HCT116 (cell line): ENCODE results near the gene NSMCE3. TPM values are rescaled to one million over a fixed set of nuclear protein-coding genes. Genes with fewer than 3 reads are reported as not detected.

Experiments
- ATAC-seq: fragments of 200-7000 bp; cut with Tn5 transposase; 2 replicates; pipeline ENCODE4 v1.9.1; 2020; ENCODE audit warnings: mild to moderate bottlenecking, moderate library complexity
- BruUV-seq: library from RNA; stranded (reverse); fragments of 400-500 nt; replicated peaks from 2 replicates; lab custom pipeline; 2021; lab: Mats Ljungman, UMichigan
- CTCF ChIA-PET: fragments of 300-600 bp; sonication (Branson Sonifier 250); formaldehyde crosslinking; loops from one replicate; lab custom pipeline; 2021; ENCODE audit warnings: antibody characterized with exemption; lab: Charles Lee
- POLR2A ChIA-PET: fragments of 300-600, 350-600 bp; sonication (Branson Sonifier 250); formaldehyde crosslinking; loops from one replicate; lab custom pipeline; 2021; ENCODE audit warnings: antibody characterized with exemption; lab: Charles Lee
- RAD21 ChIA-PET, 2 experiments: fragments of 300-600 bp; sonication (Branson Sonifier 250); formaldehyde crosslinking; loops; one replicate each; lab custom pipeline; 2023; ENCODE audit warnings: low total read pairs in 2 of 2; ENCODE audit not compliant: uncharacterized antibody in 2 of 2, unreplicated experiment in 2 of 2, low non-redundant PET in 1 of 2; lab: Charles Lee
- DNase-seq: peaks from one replicate; pipeline ENCODE4 v3.0.0-alpha.2; 2010; ENCODE audit warnings: low read depth, low spot score
- H2AFZ ChIP-seq: fragments of 200-600 bp; shearing (Covaris generic), sonication (generic); 2 replicates; pipeline ENCODE4 v1.6.1; 2017; ENCODE audit warnings: low read depth, mixed run types, mixed read lengths, antibody characterized with exemption, low read length; ENCODE audit not compliant: poor library complexity, severe bottlenecking
- H3K27ac ChIP-seq: 2 replicates; pipeline ENCODE4 v1.5.1; 2012; ENCODE audit warnings: low read depth, low read length
- H3K27me3 ChIP-seq: fragments of 200-600 bp; sonication (generic); 2 replicates; pipeline ENCODE4 v1.6.1; 2016; ENCODE audit warnings: mixed run types, low read length, mixed read lengths; ENCODE audit not compliant: insufficient read depth
- H3K36me3 ChIP-seq, 2 experiments: fragments of 200-500 bp in 1 of 2; fragments of 200-600 bp in 1 of 2; sonication (Bioruptor generic) in 1 of 2; sonication (generic) in 1 of 2; 2 replicates each; pipeline versions ENCODE4 v1.5.1 to v1.6.1; 2014 to 2016; ENCODE audit warnings: low read length in 2 of 2, inconsistent platforms in 1 of 2, mixed read lengths in 1 of 2, mixed run types in 1 of 2; ENCODE audit not compliant: insufficient read depth in 2 of 2, control insufficient read depth in 1 of 2
- H3K4me1 ChIP-seq, 2 experiments: fragments of 200-600 bp in 1 of 2; sonication (generic) in 1 of 2; 2 replicates each; pipeline versions ENCODE4 v1.5.1 to v1.6.1; 2012 to 2017; ENCODE audit warnings: low read length in 2 of 2, inconsistent platforms in 1 of 2, mild to moderate bottlenecking in 1 of 2, mixed read lengths in 1 of 2, mixed run types in 1 of 2, moderate library complexity in 1 of 2; ENCODE audit not compliant: insufficient read depth in 2 of 2, control insufficient read depth in 1 of 2
- H3K4me2 ChIP-seq: fragments of 200-600 bp; sonication (generic); 2 replicates; pipeline ENCODE4 v1.6.1; 2017; ENCODE audit warnings: mixed run types, low read length, mixed read lengths
- H3K4me3 ChIP-seq, 2 experiments: fragments of 200-600 bp in 1 of 2; sonication (generic) in 1 of 2; replicated peaks in 1 of 2; 2 replicates each; pipeline ENCODE4 v1.5.1; 2011 to 2016; ENCODE audit warnings: low read length in 2 of 2, control low read depth in 1 of 2, low read depth in 1 of 2, mild to moderate bottlenecking in 1 of 2, mixed read lengths in 1 of 2, mixed run types in 1 of 2
- H3K79me2 ChIP-seq: fragments of 200-600 bp; sonication (generic); 2 replicates; pipeline ENCODE4 v1.6.1; 2017; ENCODE audit warnings: mild to moderate bottlenecking, mixed run types, low read length, moderate library complexity, mixed read lengths; ENCODE audit not compliant: insufficient read depth
- H3K9ac ChIP-seq: fragments of 200-600 bp; sonication (generic); 2 replicates; pipeline ENCODE4 v1.6.1; 2016; ENCODE audit warnings: low read length, mixed read lengths
- H3K9me2 ChIP-seq: fragments of 200-600 bp; sonication (generic), shearing (Covaris generic); 2 replicates; pipeline ENCODE4 v1.6.1; 2017; ENCODE audit warnings: mixed run types, mild to moderate bottlenecking, moderate library complexity; ENCODE audit not compliant: insufficient read depth
- H3K9me3 ChIP-seq, 2 experiments: fragments of 200-500 bp in 1 of 2; fragments of 200-600 bp in 1 of 2; sonication (Bioruptor generic) in 1 of 2; sonication (generic) in 1 of 2; 2 replicates each; pipeline ENCODE4 v1.6.1; 2014 to 2017; ENCODE audit warnings: low read length in 2 of 2, mixed read lengths in 2 of 2, inconsistent platforms in 1 of 2, low read depth in 1 of 2, mild to moderate bottlenecking in 1 of 2, mixed run types in 1 of 2, moderate library complexity in 1 of 2; ENCODE audit not compliant: control insufficient read depth in 1 of 2, insufficient read depth in 1 of 2
- H4K20me1 ChIP-seq: fragments of 200-600 bp; sonication (generic), shearing (Covaris generic); 2 replicates; pipeline ENCODE4 v1.6.1; 2017; ENCODE audit warnings: mixed run types, mild to moderate bottlenecking, moderate library complexity; ENCODE audit not compliant: insufficient read depth
- CBX3 ChIP-seq: IDR thresholded peaks from 2 replicates; pipeline ENCODE4 v1.6.1; 2012; ENCODE audit warnings: low read depth
- CTCF ChIP-seq, 3 experiments: fragments of 200-600 bp in 1 of 3; sonication (generic) in 1 of 3; IDR thresholded peaks in 2 of 3; conservative IDR thresholded peaks in 1 of 3; 2 replicates each; pipeline ENCODE4 v1.5.1; 2012 to 2017; ENCODE audit warnings: low read depth in 2 of 3, low read length in 2 of 3, antibody characterized with exemption in 1 of 3, borderline replicate concordance in 1 of 3, control low read depth in 1 of 3, mild to moderate bottlenecking in 1 of 3, mixed read lengths in 1 of 3, mixed run types in 1 of 3, moderate library complexity in 1 of 3; ENCODE audit not compliant: insufficient read depth in 1 of 3
- EGR1 ChIP-seq: IDR thresholded peaks from 2 replicates; pipeline ENCODE4 v1.6.1; 2012; ENCODE audit warnings: low read depth
- ELF1 ChIP-seq: IDR thresholded peaks from 2 replicates; pipeline ENCODE4 v1.6.1; 2012; ENCODE audit warnings: low read depth, borderline replicate concordance
- JUND ChIP-seq: IDR thresholded peaks from 2 replicates; pipeline ENCODE4 v1.6.1; 2012
- MAX ChIP-seq: IDR thresholded peaks from 2 replicates; pipeline ENCODE4 v1.6.1; 2012
- POLR2AphosphoS5 ChIP-seq: IDR thresholded peaks from 2 replicates; pipeline ENCODE4 v1.6.1; 2011; ENCODE audit warnings: mild to moderate bottlenecking, low read depth, low read length, moderate library complexity
- RAD21 ChIP-seq: IDR thresholded peaks from 2 replicates; pipeline ENCODE4 v1.6.1; 2012; ENCODE audit warnings: low read depth, mild to moderate bottlenecking
- SIN3A ChIP-seq: IDR thresholded peaks from 2 replicates; pipeline ENCODE4 v1.6.1; 2012; ENCODE audit warnings: low read depth
- SP1 ChIP-seq: IDR thresholded peaks from 2 replicates; pipeline ENCODE4 v1.6.1; 2012; ENCODE audit warnings: low read depth
- SRF ChIP-seq: IDR thresholded peaks from 2 replicates; pipeline ENCODE4 v1.6.1; 2012; ENCODE audit warnings: low read depth
- TCF7L2 ChIP-seq: IDR thresholded peaks from 2 replicates; pipeline ENCODE4 v1.7.0; 2011; ENCODE audit warnings: borderline replicate concordance, inconsistent platforms; ENCODE audit not compliant: insufficient read depth, insufficient read length; ENCODE audit errors: extremely low read depth
- YY1 ChIP-seq: IDR thresholded peaks from 2 replicates; pipeline ENCODE4 v1.6.1; 2011; ENCODE audit warnings: low read length, low read depth, moderate library complexity, mild to moderate bottlenecking; ENCODE audit not compliant: insufficient replicate concordance; ENCODE audit errors: extremely low read depth
- intact Hi-C: fragments of 100-400 bp; cut with micrococcal nuclease; formaldehyde crosslinking; loops from 2 replicates; pipeline ENCODE4 v1.10.0; 2022
- total RNA-seq: library from RNA; stranded (reverse); gene quantifications from one replicate; pipeline ENCODE4 v1.2.1, GENCODE V29; 2021; ENCODE audit not compliant: unreplicated experiment
- TF ChIP-seq, protein P1 (sequence below): IDR thresholded peaks from 2 replicates; pipeline ENCODE4 v1.6.1; 2011; ENCODE audit warnings: mild to moderate bottlenecking, low read length, moderate library complexity; ENCODE audit not compliant: insufficient replicate concordance; ENCODE audit errors: extremely low read depth

Gene NSMCE3
- total RNA-seq, 1 experiment from 2014 or later = 5.7 TPM

DNA sequence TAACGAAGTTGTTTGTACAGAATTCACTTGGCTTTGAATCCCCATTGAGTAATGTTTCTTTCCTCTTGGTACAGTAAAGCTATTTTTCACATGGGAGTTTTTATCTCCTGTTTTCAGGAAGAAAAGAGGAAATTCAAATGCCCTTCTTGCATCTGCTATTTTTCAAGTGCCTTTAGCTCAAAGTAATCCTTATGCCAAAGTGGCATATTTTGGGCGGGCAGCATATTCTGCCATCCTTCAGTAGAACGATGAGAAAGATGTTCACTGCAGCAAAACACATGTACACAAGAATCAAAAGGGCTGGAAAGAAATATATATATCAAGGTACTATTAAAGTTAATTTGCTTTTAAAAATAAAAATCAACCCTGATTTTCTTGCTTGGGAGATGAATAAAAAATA is 5.3 kb upstream of the NSMCE3 start:
- no TSS peak for BruUV-seq
- H3K9ac ChIP-seq = no peak overlapping the region
- no peak for ATAC-seq

GRCh38 chr15:29272219-29272618 is 2.6 kb upstream of the NSMCE3 start:
- Histone ChIP-seq H3K4me2 (no peak overlapping the region), H3K9me3 (no peaks in the 10 kb centered on the region), H3K4me1 (peaks cover 7 to 13% of the 10 kb centered on the region in 2 experiments), H3K27ac (no peak overlapping the region), H3K36me3 (no peaks in the 10 kb centered on the region), H2AFZ (no peak overlapping the region), H3K4me3 (no peak overlapping the region), H3K9me2 (no peaks in the 10 kb centered on the region), H4K20me1 (no peaks in the 10 kb centered on the region), H3K27me3 (no peaks in the 10 kb centered on the region), H3K9ac (no peak overlapping the region), H3K79me2 (peaks cover 10% of the 10 kb centered on the region)
- DNase-seq (no peak), ATAC-seq (no peak)
- ChIA-PET RAD21 (no interaction called here), POLR2A (no interaction called here), CTCF (no interaction called here)
- intact Hi-C loops = no loop called here
- BruUV-seq = no TSS peak
- no peak for TF ChIP-seq EGR1
- no peak for TF ChIP-seq CTCF (IDR thresholded peaks at IDR 0.05 in 2 of 3, conservative IDR thresholded peaks at IDR 0.05 in 1 of 3; ENCODE audit: borderline replicate concordance in 1 of 3, insufficient read depth in 1 of 3, low read depth in 2 of 3, low read length in 2 of 3)
- TF ChIP-seq SP1 = no peak
- TF ChIP-seq, protein P1, sequence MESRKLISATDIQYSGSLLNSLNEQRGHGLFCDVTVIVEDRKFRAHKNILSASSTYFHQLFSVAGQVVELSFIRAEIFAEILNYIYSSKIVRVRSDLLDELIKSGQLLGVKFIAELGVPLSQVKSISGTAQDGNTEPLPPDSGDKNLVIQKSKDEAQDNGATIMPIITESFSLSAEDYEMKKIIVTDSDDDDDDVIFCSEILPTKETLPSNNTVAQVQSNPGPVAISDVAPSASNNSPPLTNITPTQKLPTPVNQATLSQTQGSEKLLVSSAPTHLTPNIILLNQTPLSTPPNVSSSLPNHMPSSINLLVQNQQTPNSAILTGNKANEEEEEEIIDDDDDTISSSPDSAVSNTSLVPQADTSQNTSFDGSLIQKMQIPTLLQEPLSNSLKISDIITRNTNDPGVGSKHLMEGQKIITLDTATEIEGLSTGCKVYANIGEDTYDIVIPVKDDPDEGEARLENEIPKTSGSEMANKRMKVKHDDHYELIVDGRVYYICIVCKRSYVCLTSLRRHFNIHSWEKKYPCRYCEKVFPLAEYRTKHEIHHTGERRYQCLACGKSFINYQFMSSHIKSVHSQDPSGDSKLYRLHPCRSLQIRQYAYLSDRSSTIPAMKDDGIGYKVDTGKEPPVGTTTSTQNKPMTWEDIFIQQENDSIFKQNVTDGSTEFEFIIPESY = no peak
- TF ChIP-seq JUND = no peak
- TF ChIP-seq YY1 = no peak
- TF ChIP-seq TCF7L2 = no peak
- TF ChIP-seq RAD21 = no peak
- TF ChIP-seq MAX = no peak
- TF ChIP-seq SIN3A = no peak
- TF ChIP-seq SRF = no peak
- TF ChIP-seq ELF1 = no peak
- TF ChIP-seq POLR2AphosphoS5 = no peak
- TF ChIP-seq CBX3 = no peak

More for the DNA sequence above, 5.3 kb upstream of the NSMCE3 start:
- Histone ChIP-seq H3K79me2 (no peaks in the 10 kb centered on the region), H3K9me3 (no peaks in the 10 kb centered on the region), H4K20me1 (no peaks in the 10 kb centered on the region), H3K27ac (no peak overlapping the region), H2AFZ (no peak overlapping the region), H3K4me3 (no peak overlapping the region), H3K4me1 (peaks cover 18 to 22% of the 10 kb centered on the region in 2 experiments), H3K27me3 (no peaks in the 10 kb centered on the region), H3K9me2 (no peaks in the 10 kb centered on the region), H3K36me3 (no peaks in the 10 kb centered on the region), H3K4me2 (no peak overlapping the region)
- intact Hi-C loops = no loop called here
- ChIA-PET POLR2A (no interaction called here), RAD21 (no interaction called here), CTCF (no interaction called here)
- TF ChIP-seq ELF1 (no peak), JUND (no peak)
- no peak for DNase-seq
